CD14-positive monocyte (primary cell): ENCODE results near the gene MYO6. TPM values are rescaled to one million over a fixed set of nuclear protein-coding genes. Genes with fewer than 3 reads are reported as not detected.

Source experiments
- DNase-seq, 3 donors: peaks; one replicate each; pipeline ENCODE4 v3.0.0-alpha.2; 2011 to 2022
- H2AFZ ChIP-seq: 2 replicates; pipeline ENCODE4 v1.6.0; 2012; ENCODE audit warnings: mild to moderate bottlenecking, low read depth, low read length, inconsistent platforms; ENCODE audit not compliant: insufficient read depth, poor library complexity, severe bottlenecking
- H3K27ac ChIP-seq, 2 donors: 1 replicate in 1 of 2; 2 replicates in 1 of 2; pipeline ENCODE4 v1.5.1; 2012 to 2013; ENCODE audit warnings: low read length in 2 of 2, control low read depth in 1 of 2, inconsistent platforms in 1 of 2, low read depth in 1 of 2, mild to moderate bottlenecking in 1 of 2
- H3K27me3 ChIP-seq, 2 donors: one replicate each; pipeline versions ENCODE4 v1.6.0 to v1.6.1; 2011 to 2013; ENCODE audit warnings: low read length in 2 of 2; ENCODE audit not compliant: control insufficient read depth in 2 of 2, insufficient read depth in 2 of 2
- H3K36me3 ChIP-seq, 2 donors: replicated peaks in 1 of 2; 1 replicate in 1 of 2; 2 replicates in 1 of 2; pipeline versions ENCODE4 v1.5.1 to v1.6.1; 2012 to 2013; ENCODE audit warnings: low read length in 2 of 2, control low read depth in 1 of 2, inconsistent platforms in 1 of 2, mild to moderate bottlenecking in 1 of 2; ENCODE audit not compliant: insufficient read depth in 2 of 2, control insufficient read depth in 1 of 2
- H3K4me1 ChIP-seq, 2 donors: 1 replicate in 1 of 2; 2 replicates in 1 of 2; pipeline versions ENCODE4 v1.5.1 to v1.6.1; 2012 to 2013; ENCODE audit warnings: low read length in 2 of 2, control low read depth in 1 of 2, inconsistent platforms in 1 of 2, mild to moderate bottlenecking in 1 of 2, moderate library complexity in 1 of 2; ENCODE audit not compliant: insufficient read depth in 2 of 2, control insufficient read depth in 1 of 2
- H3K4me2 ChIP-seq: replicated peaks from 2 replicates; pipeline ENCODE3; 2012; ENCODE audit warnings: low read length, moderate library complexity, mild to moderate bottlenecking; ENCODE audit not compliant: poor library complexity, severe bottlenecking; ENCODE audit errors: extremely low read depth
- H3K4me3 ChIP-seq, 3 experiments: fragments of 200-600 bp in 1 of 3; sonication (generic) in 1 of 3; replicated peaks in 1 of 3; 1 replicate in 2 of 3; 2 replicates in 1 of 3; pipeline ENCODE4 v1.5.1; 2011 to 2013; ENCODE audit warnings: low read length in 3 of 3, mild to moderate bottlenecking in 3 of 3, control low read depth in 2 of 3, low read depth in 2 of 3, inconsistent platforms in 1 of 3, moderate library complexity in 1 of 3
- H3K79me2 ChIP-seq: 2 replicates; pipeline ENCODE4 v1.6.0; 2012; ENCODE audit warnings: mild to moderate bottlenecking, control low read depth, inconsistent platforms, low read length, moderate library complexity; ENCODE audit not compliant: insufficient read depth
- H3K9ac ChIP-seq: 2 replicates; pipeline ENCODE4 v1.6.0; 2017; ENCODE audit warnings: low read length, mild to moderate bottlenecking; ENCODE audit not compliant: insufficient read depth, poor library complexity, severe bottlenecking
- H3K9me3 ChIP-seq, 2 donors: replicated peaks in 1 of 2; 1 replicate in 1 of 2; 2 replicates in 1 of 2; pipeline versions ENCODE4 v1.5.1 to v1.6.1; 2012 to 2013; ENCODE audit warnings: low read length in 2 of 2, control low read depth in 1 of 2; ENCODE audit not compliant: control insufficient read depth in 1 of 2, insufficient read depth in 1 of 2
- H4K20me1 ChIP-seq: 2 replicates; pipeline ENCODE4 v1.6.0; 2012; ENCODE audit warnings: mild to moderate bottlenecking, low read length, control low read depth, moderate library complexity; ENCODE audit not compliant: insufficient read depth
- H3K27ac Mint-ChIP-seq, 7 donors: one replicate each; pipeline ENCODE4 v1.8.0; 2020; ENCODE audit warnings: mild to moderate bottlenecking in 7 of 7, mixed read lengths in 7 of 7, moderate library complexity in 6 of 7, inconsistent platforms in 2 of 7
- H3K27me3 Mint-ChIP-seq, 3 donors: one replicate each; pipeline ENCODE4 v1.8.0; 2021 to 2022; ENCODE audit warnings: low read depth in 3 of 3, mild to moderate bottlenecking in 3 of 3, mixed read lengths in 3 of 3, moderate library complexity in 3 of 3, inconsistent platforms in 1 of 3
- H3K36me3 Mint-ChIP-seq, 2 donors: one replicate each; pipeline ENCODE4 v1.8.0; 2020; ENCODE audit warnings: mixed read lengths in 2 of 2, inconsistent platforms in 1 of 2, mild to moderate bottlenecking in 1 of 2
- H3K4me1 Mint-ChIP-seq: one replicate; pipeline ENCODE4 v1.8.0; 2020; ENCODE audit warnings: mild to moderate bottlenecking, mixed read lengths
- H3K4me3 Mint-ChIP-seq, 2 donors: one replicate each; pipeline ENCODE4 v1.8.0; 2020; ENCODE audit warnings: mild to moderate bottlenecking in 2 of 2, mixed read lengths in 2 of 2, moderate library complexity in 1 of 2
- H3K9me3 Mint-ChIP-seq, 7 donors: one replicate each; pipeline ENCODE4 v1.8.0; 2020 to 2022; ENCODE audit warnings: mixed read lengths in 7 of 7, mild to moderate bottlenecking in 6 of 7, moderate library complexity in 6 of 7, inconsistent platforms in 2 of 7
- CTCF ChIP-seq: fragments of 200-600 bp; IDR thresholded peaks from one replicate; pipeline ENCODE4 v1.8.0; 2022; ENCODE audit warnings: antibody characterized with exemption, mild to moderate bottlenecking
- WGBS: methylation state at CpG from one replicate; pipeline ENCODE4 v1.1.5; 2013; ENCODE audit warnings: missing lambda C conversion rate; ENCODE audit not compliant: insufficient coverage; 5-methylcytosine and 5-hydroxymethylcytosine counted together
- intact Hi-C, 2 donors: fragments of 100-400 bp; cut with micrococcal nuclease; formaldehyde crosslinking; loops; one replicate each; pipeline versions ENCODE4 v1.15.0 to v1.15.1; 2023
- polyA plus RNA-seq, 3 donors: library from polyadenylated mRNA; depleted of rRNA in 1 of 3; unstranded in 2 of 3; stranded (reverse) in 1 of 3; fragments of 300-500 nt in 2 of 3; fragments of >200 nt in 1 of 3; fragmentation: Illumina TruSeq in 2 of 3; gene quantifications; 1 replicate in 2 of 3; 2 replicates in 1 of 3; pipeline ENCODE4 v1.2.3, GENCODE V29; 2012 to 2021

Gene MYO6
- polyA plus RNA-seq, 3 donors = not detected

GRCh38 chr6:75850026-75850833 is 101.2 kb downstream of the MYO6 start:
- Mint-ChIP-seq H3K27me3 (peaks cover 4 to 5% (median 5%) of the 10 kb centered on the region in 3 donors), H3K9me3 (no peaks in the 10 kb centered on the region), H3K4me1 (no peaks in the 10 kb centered on the region), H3K27ac (no peak overlapping the region), H3K36me3 (no peaks in the 10 kb centered on the region), H3K4me3 (no peak overlapping the region)
- H3K9me3 ChIP-seq = no peaks in the 10 kb centered on the region
- no peak overlapping the region for H3K27ac ChIP-seq
- no peaks in the 10 kb centered on the region for H3K27me3 ChIP-seq
- H4K20me1 ChIP-seq = no peaks in the 10 kb centered on the region
- no peak overlapping the region for H3K4me2 ChIP-seq
- no peak overlapping the region for H3K9ac ChIP-seq
- 100% methylated on average over 1 of the region's 7 CpGs for WGBS
- no peak overlapping the region for H2AFZ ChIP-seq
- intact Hi-C loops = no loop called here
- H3K36me3 ChIP-seq = no peaks in the 10 kb centered on the region
- H3K4me1 ChIP-seq = no peaks in the 10 kb centered on the region
- H3K4me3 ChIP-seq = no peak overlapping the region
- TF ChIP-seq CTCF = no peak
- H3K79me2 ChIP-seq = no peaks in the 10 kb centered on the region
- DNase-seq = no peak

GRCh38 chr6:75852721-75853120 is 103.7 kb downstream of the MYO6 start:
- peaks cover 4 to 6% (median 5%) of the 10 kb centered on the region in 3 donors for H3K27me3 Mint-ChIP-seq
- no peaks in the 10 kb centered on the region for H3K9me3 Mint-ChIP-seq
- TF ChIP-seq CTCF = no peak
- Histone ChIP-seq H3K4me1 (no peaks in the 10 kb centered on the region), H3K79me2 (no peaks in the 10 kb centered on the region), H3K36me3 (no peaks in the 10 kb centered on the region), H3K27ac (no peak overlapping the region), H3K4me2 (no peak overlapping the region), H3K9ac (no peak overlapping the region), H3K9me3 (no peaks in the 10 kb centered on the region), H4K20me1 (no peaks in the 10 kb centered on the region), H3K27me3 (no peaks in the 10 kb centered on the region), H2AFZ (no peak overlapping the region), H3K4me3 (no peak overlapping the region)
- H3K27ac Mint-ChIP-seq = no peak overlapping the region
- 40% methylated on average over 1 of the region's 4 CpGs for WGBS
- no peaks in the 10 kb centered on the region for H3K36me3 Mint-ChIP-seq
- DNase-seq = no peak
- H3K4me1 Mint-ChIP-seq = no peaks in the 10 kb centered on the region
- intact Hi-C loops = no loop called here
- no peak overlapping the region for H3K4me3 Mint-ChIP-seq
